Stimulated activated CD8-positive, alpha-beta memory T cell treated with anti-CD3 and anti-CD28 coated beads, Interleukin-7, amount 100 ng/mL, for 48 hours (primary cell): ENCODE data around the gene GJC2.

ENCODE experiments used
- DNase-seq, 2 donors: peaks; one replicate each; pipeline ENCODE4 v3.0.0-alpha.2; 2020; ENCODE audit warnings: low read depth in 1 of 2; ENCODE audit errors: extremely low read depth in 1 of 2

The GJC2 gene

GRCh38 chr1:228112617-228113016 is 37.1 kb upstream of the GJC2 start:
- DNase-seq, result no peak

GRCh38 chr1:228114827-228115226 is 34.9 kb upstream of the GJC2 start:
- no peak for DNase-seq

- DNase-seq, result no peak
These were observed 32.4 kb upstream of the GJC2 start for GRCh38 chr1:228117335-228117734.

GRCh38 chr1:228118040-228118439 is 31.7 kb upstream of the GJC2 start:
- no peak for DNase-seq

GRCh38 chr1:228120351-228120750 is 29.4 kb upstream of the GJC2 start:
- DNase-seq, result no peak

GRCh38 chr1:228120857-228121489 is 28.8 kb upstream of the GJC2 start:
- no peak for DNase-seq

- DNase-seq, result no peak
These were observed 26.7 kb upstream of the GJC2 start for GRCh38 chr1:228122921-228123441.

GRCh38 chr1:228123505-228123904 is 26.2 kb upstream of the GJC2 start:
- DNase-seq, result no peak

- no peak for DNase-seq
These were observed 24.5 kb upstream of the GJC2 start for GRCh38 chr1:228125185-228125584.

- no peak for DNase-seq
These were observed 18.0 kb upstream of the GJC2 start for GRCh38 chr1:228131766-228132165.

- no peak for DNase-seq
These were observed 15.1 kb upstream of the GJC2 start for GRCh38 chr1:228134591-228134990.

- no peak for DNase-seq
These were observed 12.8 kb upstream of the GJC2 start for GRCh38 chr1:228136901-228137300.

- no peak for DNase-seq
These were observed 10.3 kb upstream of the GJC2 start for GRCh38 chr1:228139406-228139930.

- DNase-seq, result peak; percentile 100
These were observed 9.6 kb upstream of the GJC2 start, which contains the start of gene GUK1 for GRCh38 chr1:228139931-228140723. TSS of gene GUK1 (plus strand) at chr1:228140279. CDS start at chr1:228140303, 24 bp downstream.

- no peak for DNase-seq
These were observed 9.0 kb upstream of the GJC2 start for GRCh38 chr1:228140724-228141225.

- no peak for DNase-seq
These were observed 8.3 kb upstream of the GJC2 start for GRCh38 chr1:228141226-228142044.

GRCh38 chr1:228142155-228142691 is 7.5 kb upstream of the GJC2 start:
- DNase-seq, result no peak

- DNase-seq, result no peak
These were observed 7.0 kb upstream of the GJC2 start for GRCh38 chr1:228142701-228143136.

GRCh38 chr1:228143480-228144192 is 6.1 kb upstream of the GJC2 start:
- no peak for DNase-seq
